GM21447 (cell line): ENCODE results near the gene ARHGEF16.

Experiments
- ATAC-seq: cut with Tn5 transposase; IDR thresholded peaks from one replicate; pipeline ENCODE4 v1.9.1; 2021; ENCODE audit not compliant: unreplicated experiment

ARHGEF16 gene

GRCh38 chr1:3453891-3454810 is at the start of gene ARHGEF16:
Gene ARHGEF16, plus strand, starts transcription at chr1:3454665. Its CDS starts 8,420 bp downstream, at chr1:3463085.
- ATAC-seq = no peak

- no peak for ATAC-seq
These were observed 49.7 kb upstream of the ARHGEF16 start for GRCh38 chr1:3404801-3405200.

DNA sequence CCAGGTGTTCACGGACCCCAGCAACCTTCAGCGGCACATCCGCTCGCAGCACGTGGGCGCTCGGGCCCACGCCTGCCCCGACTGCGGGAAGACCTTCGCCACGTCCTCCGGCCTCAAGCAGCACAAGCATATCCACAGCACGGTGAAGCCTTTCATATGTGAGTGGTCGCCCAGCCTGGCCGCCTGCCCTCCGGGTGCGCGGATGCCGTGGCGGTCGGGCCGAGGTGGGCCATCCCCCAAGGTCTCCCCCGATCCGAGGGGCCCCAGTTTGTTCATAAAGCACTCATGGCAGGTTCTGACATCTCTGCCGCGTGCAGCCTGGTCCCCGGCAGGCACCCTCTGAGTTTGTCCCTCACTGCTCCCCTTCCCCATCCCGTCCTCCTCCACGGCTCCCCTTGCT is 49.0 kb upstream of the ARHGEF16 start:
- ATAC-seq = no peak

DNA sequence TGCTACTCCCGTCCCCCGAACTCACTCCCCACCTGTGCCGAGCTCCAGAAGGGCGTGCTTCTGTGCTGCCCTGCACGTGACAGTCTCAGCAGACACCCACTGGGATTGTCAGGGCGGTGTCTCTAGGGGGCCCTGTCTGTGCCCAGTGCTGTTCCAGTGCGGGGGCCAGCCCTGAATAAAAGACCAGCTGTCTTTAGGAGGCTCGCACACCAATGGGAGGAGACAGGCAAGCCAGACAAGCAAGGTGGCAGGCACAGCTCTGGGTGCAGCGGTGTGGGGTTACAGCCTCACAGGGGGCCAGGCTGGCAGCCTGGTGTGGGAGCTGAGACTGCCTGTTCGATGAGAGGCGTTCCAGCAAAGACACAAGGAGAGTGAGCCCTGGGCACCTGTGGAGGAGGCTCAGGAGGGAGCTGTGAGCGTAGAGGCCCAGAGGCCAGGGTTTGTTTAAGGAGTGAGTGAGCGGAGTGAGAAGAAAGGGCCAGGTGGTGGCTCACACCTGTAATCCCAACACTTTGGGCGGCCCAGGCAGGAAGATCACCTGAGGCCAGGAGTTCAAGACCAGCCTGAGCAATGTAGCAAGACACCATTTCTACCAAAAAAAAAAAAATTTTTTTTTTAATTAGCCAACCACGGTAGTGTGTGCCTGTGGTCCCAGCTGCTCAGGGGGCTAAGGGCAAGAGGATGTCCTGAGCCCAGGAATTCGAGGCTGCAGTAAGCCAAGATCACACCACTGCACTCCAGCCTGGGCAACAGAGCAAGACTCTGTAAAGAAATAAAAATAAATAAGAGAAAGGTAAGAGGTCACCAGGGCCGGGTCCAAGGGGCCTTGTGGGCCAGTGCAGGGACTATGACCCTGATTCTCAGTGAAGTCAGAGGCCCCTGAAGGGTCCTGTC is 48.2 kb upstream of the ARHGEF16 start:
- no peak for ATAC-seq

- no peak for ATAC-seq
These were observed 47.4 kb upstream of the ARHGEF16 start for GRCh38 chr1:3407021-3407420.

DNA sequence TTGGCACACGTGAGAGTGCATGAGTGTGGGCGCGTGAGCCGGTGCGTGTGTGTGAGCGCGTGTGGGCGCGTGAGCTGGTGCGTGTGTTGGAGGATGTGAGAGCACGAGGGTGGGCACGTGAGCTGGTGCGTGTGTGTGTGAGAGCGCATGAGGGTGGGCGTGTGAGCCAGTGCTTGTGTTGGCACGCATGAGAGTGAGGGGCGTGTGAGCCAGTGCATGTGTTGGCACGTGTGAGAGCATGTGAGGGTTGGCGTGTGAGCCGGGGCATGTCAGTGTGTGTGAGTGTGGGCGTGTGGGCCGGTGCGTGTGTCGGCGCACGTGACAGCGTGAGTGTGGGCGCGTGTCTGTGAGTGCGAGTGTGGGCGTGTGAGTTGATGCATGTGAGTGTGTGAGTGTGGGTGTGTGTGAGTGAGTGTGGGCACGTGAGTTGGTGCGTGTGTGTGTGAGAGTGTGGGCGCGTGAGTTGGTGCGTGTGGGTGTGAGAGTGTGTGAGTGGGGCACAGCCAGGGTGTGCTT is 45.7 kb upstream of the ARHGEF16 start:
- no peak for ATAC-seq

GRCh38 chr1:3409366-3410141 is 44.9 kb upstream of the ARHGEF16 start:
- ATAC-seq = no peak

- ATAC-seq = no peak
These were observed 44.1 kb upstream of the ARHGEF16 start for GRCh38 chr1:3410142-3410925.

DNA sequence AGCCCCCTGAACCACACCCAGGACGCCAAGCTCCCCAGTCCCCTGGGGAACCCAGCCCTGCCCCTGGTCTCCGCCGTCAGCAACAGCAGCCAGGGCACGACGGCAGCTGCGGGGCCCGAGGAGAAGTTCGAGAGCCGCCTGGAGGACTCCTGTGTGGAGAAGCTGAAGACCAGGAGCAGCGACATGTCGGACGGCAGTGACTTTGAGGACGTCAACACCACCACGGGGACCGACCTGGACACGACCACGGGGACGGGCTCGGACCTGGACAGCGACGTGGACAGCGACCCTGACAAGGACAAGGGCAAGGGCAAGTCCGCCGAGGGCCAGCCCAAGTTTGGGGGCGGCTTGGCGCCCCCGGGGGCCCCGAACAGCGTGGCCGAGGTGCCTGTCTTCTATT is 42.7 kb upstream of the ARHGEF16 start:
- no peak for ATAC-seq

- no peak for ATAC-seq
These were observed 42.1 kb upstream of the ARHGEF16 start for GRCh38 chr1:3412376-3412775.

DNA sequence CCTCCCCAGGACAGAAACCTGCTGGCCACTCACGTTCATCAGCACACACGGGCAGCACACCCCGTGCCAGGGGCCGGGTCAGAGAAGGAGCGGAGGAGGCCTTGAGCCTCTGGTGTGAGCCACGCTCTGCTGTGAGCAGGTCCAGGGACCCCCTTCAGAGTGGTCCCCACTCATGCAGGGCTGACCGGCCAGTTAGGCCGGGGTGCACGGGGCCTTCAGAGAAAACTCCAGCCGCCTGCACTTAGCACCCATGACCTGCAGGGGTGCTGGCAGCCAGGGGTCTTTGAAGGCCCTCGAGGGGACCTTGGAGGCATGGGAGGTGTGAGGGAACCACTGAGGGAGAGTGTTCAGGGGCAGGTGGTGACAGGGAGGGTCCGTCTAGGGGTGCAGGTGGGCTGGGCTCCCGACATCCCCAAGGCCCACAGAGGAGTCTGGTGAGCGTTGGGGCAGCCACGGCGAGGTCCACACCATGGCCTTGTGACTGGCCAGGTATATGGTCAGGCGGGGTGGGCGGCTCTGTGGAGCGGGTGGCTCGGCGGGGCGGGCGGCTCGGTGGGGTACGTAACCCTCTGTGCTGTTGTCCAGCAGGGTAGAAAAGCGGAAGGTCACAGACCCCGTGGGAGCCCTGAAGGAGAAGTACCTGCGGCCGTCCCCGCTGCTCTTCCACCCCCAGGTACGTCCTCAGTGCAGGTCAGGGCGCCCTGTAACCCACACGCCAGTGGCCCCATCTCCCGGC is 40.3 kb upstream of the ARHGEF16 start:
- no peak for ATAC-seq

DNA sequence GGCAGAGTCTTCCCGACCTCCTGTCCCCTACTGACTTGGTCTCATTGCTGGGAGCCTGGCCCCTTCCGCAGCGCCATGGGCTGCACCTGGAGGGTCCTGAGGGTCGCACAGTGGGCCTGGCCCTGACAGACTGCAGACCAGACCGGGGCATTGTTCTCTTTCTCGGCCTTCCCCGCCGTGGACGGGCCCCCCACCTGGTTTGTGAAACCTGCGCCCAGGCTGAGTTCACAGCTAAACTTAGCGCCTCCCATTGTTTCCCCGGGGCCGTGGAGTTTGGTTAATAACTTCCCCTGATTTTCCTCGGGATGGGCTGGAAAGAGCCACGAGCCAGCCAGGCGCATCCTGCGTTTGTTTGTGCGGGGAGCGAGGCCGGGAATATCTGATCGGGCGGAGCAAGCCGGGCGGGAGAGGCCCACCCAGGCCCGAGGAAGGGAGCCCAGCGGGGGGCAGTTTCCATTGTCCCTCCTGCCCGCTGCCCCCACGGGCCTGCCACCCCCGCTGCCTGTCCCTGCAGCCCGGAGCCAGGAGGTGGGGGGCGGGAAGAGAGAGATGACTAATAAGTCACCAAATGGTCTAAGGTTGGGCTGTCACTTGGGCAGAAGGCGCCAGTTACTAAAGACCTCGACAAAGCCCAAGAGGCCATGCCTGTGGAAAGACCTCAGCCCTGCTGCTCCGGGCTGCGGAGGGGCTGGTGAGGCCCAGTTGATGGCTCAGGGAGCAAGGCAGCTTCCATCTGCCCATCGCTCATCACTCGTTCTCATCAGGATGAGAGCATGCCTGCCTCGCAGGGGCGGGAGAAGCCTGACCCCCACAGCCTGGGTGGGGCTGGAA is 39.0 kb upstream of the ARHGEF16 start:
- no peak for ATAC-seq

GRCh38 chr1:3417082-3417739 is 37.3 kb upstream of the ARHGEF16 start:
- ATAC-seq = no peak

- no peak for ATAC-seq
These were observed 36.5 kb upstream of the ARHGEF16 start for GRCh38 chr1:3417934-3418333.

DNA sequence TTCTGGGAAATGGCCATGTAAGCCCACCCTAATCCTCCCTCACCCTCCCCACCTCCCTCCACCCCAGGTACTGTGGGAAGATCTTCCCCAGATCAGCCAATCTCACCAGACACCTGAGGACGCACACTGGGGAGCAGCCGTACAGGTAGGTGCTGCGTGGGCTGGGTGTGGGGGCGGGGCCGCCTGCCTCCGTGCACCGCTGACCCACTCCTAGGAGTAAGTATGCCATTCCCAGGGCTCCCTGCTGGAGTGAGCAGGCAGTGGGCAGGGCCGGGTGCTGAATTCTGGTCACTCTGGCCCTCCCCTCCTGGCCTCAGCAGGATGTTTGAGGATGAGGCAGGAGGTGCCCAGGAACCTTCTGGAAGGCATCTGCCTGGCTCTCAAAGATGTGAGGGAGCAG is 35.9 kb upstream of the ARHGEF16 start:
- no peak for ATAC-seq

GRCh38 chr1:3419415-3420204 is 34.9 kb upstream of the ARHGEF16 start:
- ATAC-seq = no peak
